Measurements from ENCODE around the gene HOXA7. TPM values are rescaled to one million over a fixed set of nuclear protein-coding genes. Genes with fewer than 3 reads are reported as not detected.

The HOXA7 gene
- total and polyA plus RNA-seq, 2 donors (not counting 1 experiment from before 2014, with no cell fraction given) = 0.37 TPM; not detected in 1

DNA sequence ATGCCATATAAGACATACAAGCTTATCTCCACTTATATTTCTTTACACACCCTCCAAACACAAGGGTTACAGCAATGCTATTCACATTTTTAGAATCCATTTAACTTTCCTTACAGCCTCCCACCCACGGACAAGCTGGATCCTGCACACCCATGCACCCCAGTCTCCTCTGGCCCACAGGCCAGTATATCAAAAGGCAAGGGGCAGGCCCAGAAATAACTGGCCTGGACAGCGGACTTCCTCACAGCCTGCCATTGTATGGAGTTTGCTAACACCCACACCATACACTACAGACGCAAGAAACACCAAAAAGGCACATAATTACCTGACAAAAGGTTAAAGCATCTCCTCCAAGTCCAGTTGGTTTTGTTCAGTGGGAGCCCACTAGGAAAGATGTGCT is 37.9 kb downstream of the HOXA7 start:
- no peak overlapping the region for H3K4me3 ChIP-seq (ENCODE audit: control extremely low read depth in 1 of 5, extremely low read depth in 1 of 5, insufficient read depth in 1 of 5, low read depth in 2 of 5, low read length in 4 of 5)
- intact Hi-C loops (cut with micrococcal nuclease) = no loop called here
- DNase-seq (no peak), ATAC-seq (ENCODE audit: low read depth) (no peak)
- H3K27ac Mint-ChIP-seq = no peak overlapping the region
- CTCF ChIA-PET = interaction anchor here (1.0 kb wide), 1 partner anchor 32 kb away, joined by 3 read pairs; no protein-coding TSS in a partner anchor
- H3K79me2 ChIP-seq (ENCODE audit: control insufficient read depth, insufficient read depth, low read length) = no peaks in the 10 kb centered on the region
- peaks cover 0 to 7% (median 0%) of the 10 kb centered on the region in 4 experiments for H3K27me3 ChIP-seq (replicated peaks in 1 of 4; ENCODE audit: control extremely low read depth in 1 of 4, control insufficient read depth in 3 of 4, insufficient read depth in 4 of 4, low read length in 3 of 4)
- H3K27me3 Mint-ChIP-seq = peaks cover 10% of the 10 kb centered on the region
- 93% methylated on average over 1 of the region's 3 CpGs for WGBS (ENCODE audit: insufficient coverage)
- POLR2A ChIA-PET = no interaction called here
- H3K4me1 ChIP-seq (ENCODE audit: control insufficient read depth in 2 of 2, insufficient read depth in 2 of 2, low read length in 2 of 2) = no peaks in the 10 kb centered on the region
- H3K9me3 ChIP-seq (ENCODE audit: control extremely low read depth in 1 of 3, control insufficient read depth in 2 of 3, insufficient read depth in 1 of 3, low read length in 2 of 3) = peaks cover 0 to 3% (median 0%) of the 10 kb centered on the region in 3 donors
- no peak overlapping the region for H2AFZ ChIP-seq (ENCODE audit: insufficient read depth, low read depth, low read length, poor library complexity, severe bottlenecking)
- H3K9ac ChIP-seq (ENCODE audit: low read length) = no peak overlapping the region
- no peaks in the 10 kb centered on the region for H3K36me3 ChIP-seq (replicated peaks in 1 of 2; ENCODE audit: control extremely low read depth in 1 of 2, control insufficient read depth in 1 of 2, extremely low read depth in 1 of 2, insufficient read depth in 2 of 2, low read length in 1 of 2)
- H3K4me1 Mint-ChIP-seq = no peaks in the 10 kb centered on the region
- H4K20me1 ChIP-seq (ENCODE audit: control insufficient read depth, insufficient read depth, low read length, poor library complexity, severe bottlenecking) = no peaks in the 10 kb centered on the region
- H3K4me2 ChIP-seq (replicated peaks; ENCODE audit: low read depth, low read length, poor library complexity, severe bottlenecking) = no peak overlapping the region
- TF ChIP-seq EZH2 (IDR thresholded peaks at IDR 0.05; ENCODE audit: borderline replicate concordance, insufficient read depth, low read depth, low read length, poor library complexity, severe bottlenecking) (no peak), CTCF (IDR thresholded peaks at IDR 0.05) (no peak)
- no peak overlapping the region for H3K27ac ChIP-seq (ENCODE audit: low read length in 2 of 2)
- H3K4me3 Mint-ChIP-seq = no peak overlapping the region
- no peaks in the 10 kb centered on the region for H3K9me3 Mint-ChIP-seq (ENCODE audit: insufficient read depth)

GRCh38 chr7:27117887-27118491 is 38.5 kb downstream of the HOXA7 start:
- 94% methylated on average over 11 of the region's 19 CpGs for WGBS (ENCODE audit: insufficient coverage)
- Histone ChIP-seq H3K9me3 (ENCODE audit: control extremely low read depth in 1 of 3, control insufficient read depth in 2 of 3, insufficient read depth in 1 of 3, low read length in 2 of 3) (peaks cover 0 to 3% (median 0%) of the 10 kb centered on the region in 3 donors), H3K9ac (ENCODE audit: low read length) (no peak overlapping the region), H3K79me2 (ENCODE audit: control insufficient read depth, insufficient read depth, low read length) (no peaks in the 10 kb centered on the region), H4K20me1 (ENCODE audit: control insufficient read depth, insufficient read depth, low read length, poor library complexity, severe bottlenecking) (no peaks in the 10 kb centered on the region), H3K4me1 (ENCODE audit: control insufficient read depth in 2 of 2, insufficient read depth in 2 of 2, low read length in 2 of 2) (no peaks in the 10 kb centered on the region), H3K36me3 (replicated peaks in 1 of 2; ENCODE audit: control extremely low read depth in 1 of 2, control insufficient read depth in 1 of 2, extremely low read depth in 1 of 2, insufficient read depth in 2 of 2, low read length in 1 of 2) (no peaks in the 10 kb centered on the region), H2AFZ (ENCODE audit: insufficient read depth, low read depth, low read length, poor library complexity, severe bottlenecking) (no peak overlapping the region), H3K4me2 (replicated peaks; ENCODE audit: low read depth, low read length, poor library complexity, severe bottlenecking) (no peak overlapping the region), H3K4me3 (ENCODE audit: control extremely low read depth in 1 of 5, extremely low read depth in 1 of 5, insufficient read depth in 1 of 5, low read depth in 2 of 5, low read length in 4 of 5) (no peak overlapping the region), H3K27me3 (replicated peaks in 1 of 4; ENCODE audit: control extremely low read depth in 1 of 4, control insufficient read depth in 3 of 4, insufficient read depth in 4 of 4, low read length in 3 of 4) (peaks cover 0 to 7% (median 0%) of the 10 kb centered on the region in 4 experiments), H3K27ac (ENCODE audit: low read length in 2 of 2) (no peak overlapping the region)
- intact Hi-C loops (cut with micrococcal nuclease) = no loop called here
- TF ChIP-seq CTCF (IDR thresholded peaks at IDR 0.05) (no peak), EZH2 (IDR thresholded peaks at IDR 0.05; ENCODE audit: borderline replicate concordance, insufficient read depth, low read depth, low read length, poor library complexity, severe bottlenecking) (no peak)
- DNase-seq (no peak), ATAC-seq (ENCODE audit: low read depth) (no peak)
- no peak overlapping the region for H3K27ac Mint-ChIP-seq
- no peaks in the 10 kb centered on the region for H3K9me3 Mint-ChIP-seq (ENCODE audit: insufficient read depth)
- no peak overlapping the region for H3K4me3 Mint-ChIP-seq
- ChIA-PET CTCF (interaction anchor here (1.0 kb wide), 1 partner anchor 32 kb away, joined by 3 read pairs; no protein-coding TSS in a partner anchor), POLR2A (no interaction called here)
- no peaks in the 10 kb centered on the region for H3K4me1 Mint-ChIP-seq
- H3K27me3 Mint-ChIP-seq = peaks cover 10% of the 10 kb centered on the region

All from B cell (primary cell).